IMR-90 (cell line): Measurements from ENCODE around the gene DDX41. TPM values are rescaled to one million over a fixed set of nuclear protein-coding genes. Genes with fewer than 3 reads are reported as not detected.
A peak's percentile ranks its signal among the peaks of the same experiment; 100 is the strongest.

Source experiments
- ATAC-seq: fragments of 200-7000 bp; cut with Tn5 transposase; 2 replicates; pipeline ENCODE4 v1.9.1; 2020; ENCODE audit warnings: low read depth, mild to moderate bottlenecking, moderate library complexity
- BruUV-seq: library from RNA; stranded (reverse); fragments of 400-500 nt; replicated peaks from 2 replicates; lab custom pipeline; 2021; lab: Mats Ljungman, UMichigan
- CTCF ChIA-PET: fragments of 300-600 bp; formaldehyde crosslinking; extraction: SDS; loops from one replicate; lab custom pipeline; 2021; ENCODE audit warnings: antibody characterized with exemption; lab: Yijun Ruan, JAX
- POLR2A ChIA-PET: fragments of 300-600 bp; sonication (Branson Sonifier 250); formaldehyde crosslinking; loops from one replicate; lab custom pipeline; 2022; ENCODE audit warnings: antibody characterized with exemption; ENCODE audit not compliant: unreplicated experiment; lab: Charles Lee
- DNase-seq: peaks from one replicate; pipeline ENCODE4 v3.0.0; 2013
- H2AFZ ChIP-seq: replicated peaks from 2 replicates; pipeline ENCODE3; 2013; ENCODE audit warnings: low read length, mild to moderate bottlenecking; ENCODE audit not compliant: poor library complexity
- H2AK5ac ChIP-seq: 2 replicates; pipeline ENCODE4 v1.6.1; 2013; ENCODE audit warnings: low read depth, low read length, inconsistent platforms
- H2AK9ac ChIP-seq: replicated peaks from 2 replicates; pipeline ENCODE3; 2013; ENCODE audit warnings: mild to moderate bottlenecking, low read depth, low read length, moderate library complexity; ENCODE audit not compliant: poor library complexity
- H2BK120ac ChIP-seq: 2 replicates; pipeline ENCODE4 v1.6.1; 2013; ENCODE audit warnings: low read depth, low read length, inconsistent platforms
- H2BK15ac ChIP-seq: 3 replicates; pipeline ENCODE4 v1.6.1; 2013; ENCODE audit warnings: low read depth, low read length, inconsistent platforms
- H2BK20ac ChIP-seq: 2 replicates; pipeline ENCODE4 v1.6.1; 2013; ENCODE audit warnings: low read depth, mild to moderate bottlenecking, inconsistent platforms, low read length, moderate library complexity
- H2BK5ac ChIP-seq: 2 replicates; pipeline ENCODE4 v1.6.1; 2013; ENCODE audit warnings: mild to moderate bottlenecking, low read depth, low read length, inconsistent platforms; ENCODE audit not compliant: poor library complexity, severe bottlenecking
- H3K14ac ChIP-seq: replicated peaks from 2 replicates; pipeline ENCODE4 v1.6.1; 2013; ENCODE audit warnings: low read depth, low read length, inconsistent platforms
- H3K18ac ChIP-seq: 2 replicates; pipeline ENCODE4 v1.6.1; 2013; ENCODE audit warnings: low read depth, low read length, control low read depth
- H3K23ac ChIP-seq: 2 replicates; pipeline ENCODE4 v1.6.1; 2013; ENCODE audit warnings: low read depth, low read length, inconsistent platforms
- H3K27ac ChIP-seq: 2 replicates; pipeline ENCODE4 v1.5.1; 2013; ENCODE audit warnings: mild to moderate bottlenecking, control low read depth, low read length; ENCODE audit not compliant: insufficient read depth
- H3K27me3 ChIP-seq: 2 replicates; pipeline ENCODE4 v1.6.1; 2013; ENCODE audit warnings: low read length; ENCODE audit not compliant: control insufficient read depth, insufficient read depth
- H3K36me3 ChIP-seq: 2 replicates; pipeline ENCODE4 v1.6.1; 2013; ENCODE audit warnings: low read length, mixed read lengths; ENCODE audit not compliant: control insufficient read depth, insufficient read depth
- H3K4ac ChIP-seq: 2 replicates; pipeline ENCODE4 v1.6.1; 2013; ENCODE audit warnings: low read depth, low read length, inconsistent platforms
- H3K4me1 ChIP-seq: 2 replicates; pipeline ENCODE4 v1.6.1; 2013; ENCODE audit warnings: low read length, mixed read lengths; ENCODE audit not compliant: control insufficient read depth, insufficient read depth
- H3K4me2 ChIP-seq: 2 replicates; pipeline ENCODE4 v1.6.1; 2013; ENCODE audit warnings: low read depth, mild to moderate bottlenecking, control low read depth, low read length, moderate library complexity
- H3K4me3 ChIP-seq: 2 replicates; pipeline ENCODE4 v1.5.1; 2013; ENCODE audit warnings: low read depth, mild to moderate bottlenecking, control low read depth, low read length, moderate library complexity; ENCODE audit not compliant: insufficient read depth
- H3K56ac ChIP-seq: 2 replicates; pipeline ENCODE4 v1.6.1; 2013; ENCODE audit warnings: low read length, inconsistent platforms; ENCODE audit not compliant: insufficient read depth; ENCODE audit errors: extremely low read depth
- H3K79me1 ChIP-seq, 2 experiments: 2 replicates each; pipeline ENCODE4 v1.6.1; 2013; ENCODE audit warnings: low read length in 2 of 2, inconsistent platforms in 1 of 2, low read depth in 1 of 2
- H3K9ac ChIP-seq: 2 replicates; pipeline ENCODE4 v1.6.1; 2013; ENCODE audit warnings: low read depth, low read length, control low read depth
- H3K9me1 ChIP-seq: 2 replicates; pipeline ENCODE4 v1.6.1; 2013; ENCODE audit warnings: low read length, inconsistent platforms; ENCODE audit not compliant: insufficient read depth
- H3K9me3 ChIP-seq: 2 replicates; pipeline ENCODE4 v1.6.1; 2013; ENCODE audit warnings: low read length; ENCODE audit not compliant: control insufficient read depth, insufficient read depth
- H4K20me1 ChIP-seq: 2 replicates; pipeline ENCODE4 v1.6.1; 2013; ENCODE audit warnings: low read length, inconsistent platforms; ENCODE audit not compliant: insufficient read depth
- H4K5ac ChIP-seq: 2 replicates; pipeline ENCODE4 v1.6.1; 2013; ENCODE audit warnings: mild to moderate bottlenecking, low read depth, low read length, control low read depth
- H4K8ac ChIP-seq, 2 experiments: 2 replicates each; pipeline ENCODE4 v1.6.1; 2013; ENCODE audit warnings: low read depth in 2 of 2, low read length in 2 of 2, control low read depth in 1 of 2, inconsistent platforms in 1 of 2
- H4K91ac ChIP-seq: 2 replicates; pipeline ENCODE4 v1.6.1; 2013; ENCODE audit warnings: low read depth, low read length, inconsistent platforms; ENCODE audit not compliant: insufficient read depth
- CEBPB ChIP-seq: IDR thresholded peaks from 2 replicates; pipeline ENCODE4 v1.6.1; 2012; ENCODE audit warnings: low read depth, low read length, improper control_type of control experiment
- MAZ ChIP-seq: IDR thresholded peaks from 2 replicates; pipeline ENCODE4 v1.6.1; 2012; ENCODE audit warnings: low read depth, mild to moderate bottlenecking, low read length, improper control_type of control experiment, moderate library complexity, borderline replicate concordance
- RAD21 ChIP-seq: IDR thresholded peaks from 2 replicates; pipeline ENCODE4 v1.6.1; 2012; ENCODE audit warnings: low read length, improper control_type of control experiment
- SMC3 ChIP-seq: fragments of 150-350 bp; IDR thresholded peaks from 2 replicates; pipeline ENCODE4 v1.6.1; 2016; ENCODE audit warnings: low read depth, mild to moderate bottlenecking, antibody characterized with exemption, low read length, moderate library complexity
- WGBS, 2 experiments: methylation state at CpG; one replicate each; pipeline versions ENCODE4 v1.1.5 to v1.1.7; 2013; ENCODE audit warnings: missing lambda C conversion rate in 2 of 2; ENCODE audit not compliant: insufficient read length in 1 of 2; ENCODE audit errors: extremely low coverage in 2 of 2; 5-methylcytosine and 5-hydroxymethylcytosine counted together
- dilution Hi-C: fragments of 300-500 bp; cut with HindIII; formaldehyde crosslinking; loops from one replicate; pipeline ENCODE4 v1.14.3; 2018; ENCODE audit warnings: low sequenced_read_pairs; ENCODE audit not compliant: unreplicated experiment
- in situ Hi-C: fragments of 300-500 bp; cut with MboI; formaldehyde crosslinking; loops from 3 replicates; pipeline ENCODE4 v1.14.3; 2019; ENCODE audit warnings: low sequenced_read_pairs, inconsistent platforms, mixed read lengths
- intact Hi-C: fragments of 100-400 bp; cut with micrococcal nuclease; formaldehyde crosslinking; loops from 2 replicates; pipeline ENCODE4 v1.10.0; 2022
- polyA plus RNA-seq, 3 experiments: library from polyadenylated mRNA; depleted of rRNA; stranded (reverse); fragments of >200 nt; gene quantifications; 2 replicates each; pipeline ENCODE4 v1.2.3, GENCODE V29; 2012; ENCODE audit warnings: low replicate concordance in 1 of 3
- total RNA-seq: library from RNA; depleted of rRNA; stranded (reverse); fragments of >200 nt; gene quantifications from 2 replicates; pipeline ENCODE4 v1.2.3, GENCODE V29; 2012
- TF ChIP-seq, protein P1 (sequence below): conservative IDR thresholded peaks from 2 replicates; pipeline ENCODE4 v1.5.1; 2012; ENCODE audit warnings: mild to moderate bottlenecking, low read depth, low read length, improper control_type of control experiment

Gene DDX41
- total and polyA plus RNA-seq, 2 of the 4 experiments (the other 2 are of a cell fraction) = 130 to 170 TPM

DNA sequence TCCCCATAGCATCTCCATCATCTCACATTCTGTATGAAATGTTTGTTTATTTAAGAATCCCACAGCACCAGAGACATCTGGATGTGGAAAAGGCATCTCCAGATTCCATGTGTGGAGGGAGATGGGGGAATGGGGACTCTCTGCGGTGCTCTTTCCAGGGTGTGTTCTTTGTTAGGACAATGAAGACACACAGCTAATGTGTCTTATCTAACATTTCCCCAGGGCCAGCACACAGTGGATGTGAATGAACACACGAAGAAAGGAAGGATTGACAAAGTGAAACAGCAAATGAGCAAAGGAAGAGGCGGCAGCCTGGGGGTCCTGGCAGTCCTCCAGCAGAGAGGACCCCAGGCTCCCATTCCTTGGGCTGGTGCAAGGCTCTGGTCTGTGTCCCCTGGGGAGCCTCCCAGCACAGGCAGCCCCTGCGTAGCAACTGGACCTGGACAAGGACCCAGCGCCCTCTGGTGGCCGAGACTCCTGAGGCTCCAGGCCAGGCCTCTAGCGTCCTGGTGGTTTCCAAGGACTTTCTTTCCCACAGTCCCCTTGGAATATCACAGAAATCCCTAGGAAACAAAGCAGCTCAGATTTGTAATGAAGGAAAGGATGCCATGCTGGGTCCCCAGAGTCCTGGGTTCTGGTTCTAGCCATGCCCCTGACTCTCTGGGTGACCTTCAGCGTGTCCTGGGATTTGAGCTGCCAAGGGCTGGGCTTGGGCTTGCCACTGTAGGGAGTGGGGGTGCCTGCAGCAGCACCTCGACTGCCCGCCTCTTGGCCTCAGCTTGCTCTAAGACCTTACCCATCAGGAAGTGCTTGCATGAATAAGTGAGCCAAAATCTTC, 15.9 kb downstream of the DDX41 start:
- Histone ChIP-seq H4K5ac (no peak overlapping the region), H4K8ac (peak overlapping the region in 1 of 2 experiments; percentile 39; a peak in 1 of 4 replicates), H3K9me1 (peaks cover 3% of the 10 kb centered on the region; the same call in 1 of the 2 replicates), H2AK5ac (no peak overlapping the region), H2BK120ac (no peak overlapping the region), H3K4me2 (peak overlapping the region; percentile 4; the same call in 1 of the 2 replicates), H3K27ac (peak overlapping the region; percentile 35; the same call in 1 of the 2 replicates), H3K27me3 (no peaks in the 10 kb centered on the region), H3K56ac (no peak overlapping the region), H2BK20ac (0 out of 2 replicates have a peak overlapping the region, but pooled peaks have one; percentile 17), H3K4me3 (no peak overlapping the region), H3K79me1 (peaks cover 9 to 22% of the 10 kb centered on the region in 2 experiments), H4K20me1 (peaks cover 13% of the 10 kb centered on the region), H4K91ac (0 out of 2 replicates have a peak overlapping the region, but pooled peaks have one; percentile 37), H2BK15ac (no peak overlapping the region), H3K36me3 (peaks cover 8% of the 10 kb centered on the region), H2BK5ac (no peak overlapping the region), H3K18ac (no peak overlapping the region), H3K9ac (no peak overlapping the region), H2AFZ (peak overlapping the region; percentile 64), H3K4ac (peak overlapping the region; percentile 52), H2AK9ac (peak overlapping the region; percentile 75), H3K4me1 (peaks cover 16% of the 10 kb centered on the region), H3K14ac (peak overlapping the region; percentile 38; the same call in 1 of the 2 replicates), H3K9me3 (no peaks in the 10 kb centered on the region), H3K23ac (no peak overlapping the region)
- POLR2A ChIA-PET = no interaction called here
- dilution Hi-C loops = no loop called here
- DNase-seq = peak; percentile 85
- TF ChIP-seq SMC3 (peak; percentile 88), CEBPB (no peak), RAD21 (peak; percentile 84), MAZ (peak; percentile 76)
- TF ChIP-seq, protein P1, sequence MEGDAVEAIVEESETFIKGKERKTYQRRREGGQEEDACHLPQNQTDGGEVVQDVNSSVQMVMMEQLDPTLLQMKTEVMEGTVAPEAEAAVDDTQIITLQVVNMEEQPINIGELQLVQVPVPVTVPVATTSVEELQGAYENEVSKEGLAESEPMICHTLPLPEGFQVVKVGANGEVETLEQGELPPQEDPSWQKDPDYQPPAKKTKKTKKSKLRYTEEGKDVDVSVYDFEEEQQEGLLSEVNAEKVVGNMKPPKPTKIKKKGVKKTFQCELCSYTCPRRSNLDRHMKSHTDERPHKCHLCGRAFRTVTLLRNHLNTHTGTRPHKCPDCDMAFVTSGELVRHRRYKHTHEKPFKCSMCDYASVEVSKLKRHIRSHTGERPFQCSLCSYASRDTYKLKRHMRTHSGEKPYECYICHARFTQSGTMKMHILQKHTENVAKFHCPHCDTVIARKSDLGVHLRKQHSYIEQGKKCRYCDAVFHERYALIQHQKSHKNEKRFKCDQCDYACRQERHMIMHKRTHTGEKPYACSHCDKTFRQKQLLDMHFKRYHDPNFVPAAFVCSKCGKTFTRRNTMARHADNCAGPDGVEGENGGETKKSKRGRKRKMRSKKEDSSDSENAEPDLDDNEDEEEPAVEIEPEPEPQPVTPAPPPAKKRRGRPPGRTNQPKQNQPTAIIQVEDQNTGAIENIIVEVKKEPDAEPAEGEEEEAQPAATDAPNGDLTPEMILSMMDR = peak; percentile 94
- intact Hi-C loops = loop anchor here (1.0 to 2.0 kb wide), 7 partner anchors 46 to 386 kb away; partner anchors contain the start of gene MXD3
- BruUV-seq = no TSS peak
- CTCF ChIA-PET = interaction anchor here (0.6 to 1.5 kb wide), 10 partner anchors 10 to 403 kb away, joined by 3 to 10 read pairs (median 4); no protein-coding TSS in a partner anchor
- in situ Hi-C loops = no loop called here
- peak; percentile 36 for ATAC-seq
- no CpG with 5 or more reads among the region's 10 CpGs for WGBS, 2 experiments
